Mesenchymal stem cell (in vitro differentiated cells and primary cell): ENCODE measurements around the gene LPAR2.

ENCODE experiments used
- DNase-seq: peaks from one replicate; pipeline ENCODE4 v3.0.0-alpha.2; 2013
- H2AFZ ChIP-seq: one replicate; pipeline ENCODE4 v1.6.1; 2013; ENCODE audit warnings: low read depth, mild to moderate bottlenecking, control low read depth, inconsistent platforms, low read length, moderate library complexity
- H2AK5ac ChIP-seq: 2 replicates; pipeline ENCODE4 v1.6.1; 2013; ENCODE audit warnings: low read length, moderate library complexity, mild to moderate bottlenecking, inconsistent platforms; ENCODE audit not compliant: severe bottlenecking
- H2BK120ac ChIP-seq: one replicate; pipeline ENCODE4 v1.6.1; 2013; ENCODE audit warnings: low read depth, mild to moderate bottlenecking, inconsistent platforms, low read length, moderate library complexity
- H2BK12ac ChIP-seq, 2 experiments: one replicate each; pipeline ENCODE4 v1.6.1; 2013; ENCODE audit warnings: inconsistent platforms in 2 of 2, low read length in 2 of 2, mild to moderate bottlenecking in 2 of 2, moderate library complexity in 2 of 2, control low read depth in 1 of 2
- H2BK15ac ChIP-seq: one replicate; pipeline ENCODE4 v1.6.1; 2013; ENCODE audit warnings: mild to moderate bottlenecking, low read depth, inconsistent platforms; ENCODE audit not compliant: poor library complexity, severe bottlenecking
- H2BK5ac ChIP-seq: 2 replicates; pipeline ENCODE4 v1.6.1; 2013; ENCODE audit warnings: low read depth, mild to moderate bottlenecking, low read length, control low read depth, inconsistent platforms; ENCODE audit not compliant: poor library complexity, severe bottlenecking
- H3K14ac ChIP-seq, 2 experiments: one replicate each; pipeline ENCODE4 v1.6.1; 2013; ENCODE audit warnings: inconsistent platforms in 2 of 2, low read length in 2 of 2, control low read depth in 1 of 2, mild to moderate bottlenecking in 1 of 2, moderate library complexity in 1 of 2
- H3K18ac ChIP-seq, 2 experiments: one replicate each; pipeline ENCODE4 v1.6.1; 2013; ENCODE audit warnings: inconsistent platforms in 2 of 2, low read length in 2 of 2, control low read depth in 1 of 2, low read depth in 1 of 2, mild to moderate bottlenecking in 1 of 2
- H3K23ac ChIP-seq, 2 experiments: one replicate each; pipeline ENCODE4 v1.6.1; 2013; ENCODE audit warnings: inconsistent platforms in 2 of 2, low read length in 2 of 2, mild to moderate bottlenecking in 2 of 2, moderate library complexity in 2 of 2, control low read depth in 1 of 2
- H3K27ac ChIP-seq: 2 replicates; pipeline ENCODE4 v1.5.1; 2013; ENCODE audit warnings: mild to moderate bottlenecking, moderate library complexity, low read length, control low read depth, inconsistent platforms; ENCODE audit not compliant: poor library complexity, severe bottlenecking
- H3K27me3 ChIP-seq, 2 experiments: 2 replicates each; pipeline versions ENCODE4 v1.6.1 to v1.7.0; 2013; ENCODE audit warnings: low read length in 2 of 2, mild to moderate bottlenecking in 2 of 2, moderate library complexity in 2 of 2, control low read depth in 1 of 2, inconsistent platforms in 1 of 2; ENCODE audit not compliant: control insufficient read depth in 1 of 2, insufficient read depth in 1 of 2
- H3K36me3 ChIP-seq, 2 experiments: 2 replicates each; pipeline versions ENCODE4 v1.6.1 to v1.7.0; 2013; ENCODE audit warnings: low read length in 2 of 2, control low read depth in 1 of 2, inconsistent platforms in 1 of 2, low read depth in 1 of 2, mild to moderate bottlenecking in 1 of 2; ENCODE audit not compliant: insufficient read depth in 2 of 2, control insufficient read depth in 1 of 2
- H3K4ac ChIP-seq, 2 experiments: one replicate each; pipeline ENCODE4 v1.6.1; 2013; ENCODE audit warnings: inconsistent platforms in 2 of 2, low read length in 2 of 2, mild to moderate bottlenecking in 2 of 2, moderate library complexity in 2 of 2, control low read depth in 1 of 2, low read depth in 1 of 2
- H3K4me1 ChIP-seq: 2 replicates; pipeline ENCODE4 v1.6.1; 2013; ENCODE audit warnings: low read depth, low read length, control low read depth; ENCODE audit not compliant: control insufficient read depth, insufficient read depth
- H3K4me2 ChIP-seq: 2 replicates; pipeline ENCODE4 v1.6.1; 2013; ENCODE audit warnings: low read length, mild to moderate bottlenecking, inconsistent platforms; ENCODE audit not compliant: poor library complexity, severe bottlenecking
- H3K4me3 ChIP-seq, 2 experiments: 2 replicates each; pipeline versions ENCODE4 v1.5.1 to v1.7.0; 2013; ENCODE audit warnings: low read length in 2 of 2, mild to moderate bottlenecking in 2 of 2, control low read depth in 1 of 2, low read depth in 1 of 2; ENCODE audit not compliant: insufficient read depth in 1 of 2
- H3K79me1 ChIP-seq: replicated peaks from 2 replicates; pipeline ENCODE4 v1.6.1; 2013; ENCODE audit warnings: mild to moderate bottlenecking, control low read depth, low read length, inconsistent platforms; ENCODE audit not compliant: poor library complexity, severe bottlenecking
- H3K9ac ChIP-seq: 2 replicates; pipeline ENCODE4 v1.7.0; 2013; ENCODE audit warnings: mild to moderate bottlenecking, low read length, moderate library complexity
- H3K9me3 ChIP-seq: 2 replicates; pipeline ENCODE4 v1.7.0; 2013; ENCODE audit warnings: mild to moderate bottlenecking, low read length; ENCODE audit not compliant: control insufficient read depth
- H4K8ac ChIP-seq: one replicate; pipeline ENCODE4 v1.6.1; 2013; ENCODE audit warnings: inconsistent platforms, mild to moderate bottlenecking, low read length, moderate library complexity
- H4K91ac ChIP-seq: one replicate; pipeline ENCODE4 v1.6.1; 2013; ENCODE audit warnings: mild to moderate bottlenecking, low read length, inconsistent platforms
- WGBS: methylation state at CpG from one replicate; pipeline ENCODE4 v1.1.7; 2013; ENCODE audit warnings: mixed read lengths; 5-methylcytosine and 5-hydroxymethylcytosine counted together

The LPAR2 gene

GRCh38 chr19:19623383-19623782, 4.6 kb downstream of the LPAR2 start:
- Histone ChIP-seq H3K9me3 (no peaks in the 10 kb centered on the region), H3K36me3 (peaks cover 0 to 21% of the 10 kb centered on the region in 2 experiments), H3K4me3 (no peak overlapping the region), H3K18ac (no peak overlapping the region), H2BK5ac (no peak overlapping the region), H3K27ac (no peak overlapping the region), H3K79me1 (no peaks in the 10 kb centered on the region), H2BK12ac (no peak overlapping the region), H3K14ac (no peak overlapping the region), H3K4me2 (no peak overlapping the region), H3K9ac (no peak overlapping the region), H2AFZ (no peak overlapping the region), H3K27me3 (peaks cover 0 to 6% of the 10 kb centered on the region in 2 experiments), H3K4ac (no peak overlapping the region), H3K4me1 (peaks cover 20% of the 10 kb centered on the region), H4K8ac (no peak overlapping the region), H3K23ac (no peak overlapping the region), H2BK120ac (no peak overlapping the region), H2AK5ac (no peak overlapping the region), H4K91ac (no peak overlapping the region), H2BK15ac (no peak overlapping the region)
- DNase-seq: no peak
- 90% methylated on average over 5 of the region's 5 CpGs for WGBS

DNA sequence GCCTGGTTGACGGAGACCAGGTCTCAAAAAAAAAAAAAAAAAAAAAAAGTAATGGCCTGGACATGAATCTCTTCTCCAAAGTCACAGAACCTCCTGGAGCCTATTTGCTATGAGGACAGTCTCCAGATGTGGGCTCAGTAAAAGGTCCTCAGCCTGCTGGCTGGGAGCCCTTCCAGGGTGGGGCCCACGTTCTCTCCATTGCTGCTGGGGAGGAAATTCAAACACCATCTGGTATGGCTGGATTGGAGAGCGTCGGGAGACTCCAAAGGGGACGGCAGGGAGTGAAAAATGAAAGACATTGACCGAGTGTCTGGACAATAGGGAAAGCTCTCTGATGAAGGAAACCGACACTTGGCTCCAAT, 8.2 kb downstream of the LPAR2 start:
- no peak overlapping the region for H3K4me2 ChIP-seq
- DNase-seq: no peak
- H3K14ac ChIP-seq: no peak overlapping the region
- H3K18ac ChIP-seq: no peak overlapping the region
- no peak overlapping the region for H2AFZ ChIP-seq
- no peak overlapping the region for H3K9ac ChIP-seq
- H3K4me1 ChIP-seq: peaks cover 10% of the 10 kb centered on the region
- no peak overlapping the region for H2BK5ac ChIP-seq
- peaks cover 1% of the 10 kb centered on the region for H3K79me1 ChIP-seq
- no peak overlapping the region for H2BK15ac ChIP-seq
- WGBS: 73% methylated on average over 7 of the region's 7 CpGs
- H3K27me3 ChIP-seq: no peaks in the 10 kb centered on the region
- H2AK5ac ChIP-seq: no peak overlapping the region
- no peak overlapping the region for H2BK120ac ChIP-seq
- H3K9me3 ChIP-seq: no peaks in the 10 kb centered on the region
- H4K91ac ChIP-seq: no peak overlapping the region
- no peak overlapping the region for H3K4me3 ChIP-seq
- no peak overlapping the region for H2BK12ac ChIP-seq
- H3K27ac ChIP-seq: no peak overlapping the region
- no peak overlapping the region for H4K8ac ChIP-seq
- no peak overlapping the region for H3K23ac ChIP-seq
- peaks cover 0 to 13% of the 10 kb centered on the region in 2 experiments for H3K36me3 ChIP-seq
- no peak overlapping the region for H3K4ac ChIP-seq

- 84% methylated on average over 18 of the region's 21 CpGs for WGBS
- H3K14ac ChIP-seq: no peak overlapping the region
Measured at GRCh38 chr19:19619181-19619848, 8.7 kb downstream of the LPAR2 start.

GRCh38 chr19:19618219-19619051, 9.6 kb downstream of the LPAR2 start, which contains the start of gene PBX4:
PBX4 (minus strand) TSS chr19:19618687; CDS start chr19:19618629, 58 bp downstream.
- no peak within 1 kb of the TSS for H2BK120ac ChIP-seq
- peak within 1 kb of the TSS; percentile 67 for H3K9ac ChIP-seq
- H3K27ac ChIP-seq: no peak within 1 kb of the TSS
- peak; percentile 87 for DNase-seq
- H3K4me3 ChIP-seq: peak within 1 kb of the TSS; percentile 55 to 81
- H4K91ac ChIP-seq: no peak within 1 kb of the TSS
- no peaks in the 10 kb centered on the region for H3K27me3 ChIP-seq
- H2AK5ac ChIP-seq: no peak within 1 kb of the TSS
- H2BK5ac ChIP-seq: no peak within 1 kb of the TSS
- H3K23ac ChIP-seq: peak within 1 kb of the TSS in 1 of 2 experiments; percentile 85
- peaks cover 1% of the 10 kb centered on the region for H3K79me1 ChIP-seq
- H3K4me1 ChIP-seq: peaks cover 11% of the 10 kb centered on the region
- peak within 1 kb of the TSS in 1 of 2 experiments; percentile 54 for H3K4ac ChIP-seq
- H3K14ac ChIP-seq: peak within 1 kb of the TSS in 1 of 2 experiments; percentile 83
- H3K9me3 ChIP-seq: no peaks in the 10 kb centered on the region
- H2BK12ac ChIP-seq: peak within 1 kb of the TSS in 1 of 2 experiments; percentile 92
- no peak within 1 kb of the TSS for H2BK15ac ChIP-seq
- H3K18ac ChIP-seq: peak within 1 kb of the TSS in 1 of 2 experiments; percentile 88
- peak within 1 kb of the TSS; percentile 87 for H2AFZ ChIP-seq
- H4K8ac ChIP-seq: peak within 1 kb of the TSS; percentile 52
- peak within 1 kb of the TSS; percentile 82 for H3K4me2 ChIP-seq
- WGBS: 8% methylated on average over 77 of the region's 80 CpGs
- H3K36me3 ChIP-seq: peaks cover 0 to under 1% of the 10 kb centered on the region in 2 experiments

More at GRCh38 chr19:19619181-19619848, 8.7 kb downstream of the LPAR2 start:
- H2AK5ac ChIP-seq: no peak overlapping the region
- no peak for DNase-seq
- H3K4me3 ChIP-seq: peak overlapping the region; percentile 4 to 81
- H4K91ac ChIP-seq: no peak overlapping the region
- H3K36me3 ChIP-seq: peaks cover 0 to 9% of the 10 kb centered on the region in 2 experiments
- H2BK120ac ChIP-seq: no peak overlapping the region
- no peak overlapping the region for H4K8ac ChIP-seq
- H3K9me3 ChIP-seq: no peaks in the 10 kb centered on the region
- H2BK15ac ChIP-seq: no peak overlapping the region
- H3K4ac ChIP-seq: no peak overlapping the region
- no peaks in the 10 kb centered on the region for H3K27me3 ChIP-seq
- no peak overlapping the region for H3K23ac ChIP-seq
- peak overlapping the region; percentile 38 for H3K9ac ChIP-seq
- H3K79me1 ChIP-seq: peaks cover 1% of the 10 kb centered on the region
- no peak overlapping the region for H2BK5ac ChIP-seq
- H2AFZ ChIP-seq: no peak overlapping the region
- no peak overlapping the region for H2BK12ac ChIP-seq
- peak overlapping the region; percentile 82 for H3K4me2 ChIP-seq
- H3K4me1 ChIP-seq: peaks cover 10% of the 10 kb centered on the region
- H3K27ac ChIP-seq: no peak overlapping the region
- H3K18ac ChIP-seq: no peak overlapping the region
